Right lobe of liver (tissue), 6 donors: ENCODE measurements around the gene EEIG1. TPM values are rescaled to one million over a fixed set of nuclear protein-coding genes. Genes with fewer than 3 reads are reported as not detected.
A peak's percentile ranks its signal among the peaks of the same experiment; 100 is the strongest.

Experiments
- ATAC-seq, 4 donors: fragments of 200-7000 bp; cut with Tn5 transposase; one replicate each; pipeline ENCODE4 v1.9.1; 2020; ENCODE audit warnings: mild to moderate bottlenecking in 4 of 4, moderate library complexity in 4 of 4
- DNase-seq, 3 donors: peaks; one replicate each; pipeline ENCODE4 v3.0.0-alpha.2; 2020
- H3K27ac ChIP-seq, 3 donors: fragments of 200-600 bp; one replicate each; pipeline ENCODE4 v1.8.0; 2022
- H3K27me3 ChIP-seq, 2 donors: fragments of 200-600 bp; one replicate each; pipeline ENCODE4 v1.8.0; 2022
- H3K36me3 ChIP-seq, 4 donors: fragments of 200-600 bp; sonication (generic) in 1 of 4; one replicate each; pipeline versions ENCODE4 v1.5.1 to v1.8.0; 2017 to 2022; ENCODE audit warnings: control low read depth in 1 of 4
- H3K4me1 ChIP-seq, 4 donors: fragments of 200-600 bp; sonication (generic) in 1 of 4; one replicate each; pipeline versions ENCODE4 v1.5.1 to v1.8.0; 2017 to 2022; ENCODE audit warnings: control low read depth in 1 of 4
- H3K4me3 ChIP-seq, 3 donors: fragments of 200-600 bp; one replicate each; pipeline ENCODE4 v1.8.0; 2022
- H3K9me3 ChIP-seq, 4 donors: fragments of 200-600 bp; sonication (generic) in 1 of 4; one replicate each; pipeline versions ENCODE4 v1.5.1 to v1.8.0; 2017 to 2022; ENCODE audit warnings: control low read depth in 1 of 4
- CTCF ChIP-seq, 4 donors: fragments of 200-600 bp in 3 of 4; fragments of 450-650 bp in 1 of 4; IDR thresholded peaks; one replicate each; pipeline versions ENCODE4 v1.5.1 to v1.8.0; 2016 to 2022; ENCODE audit warnings: antibody characterized with exemption in 4 of 4, mild to moderate bottlenecking in 2 of 4
- POLR2A ChIP-seq: fragments of 450-650 bp; IDR thresholded peaks from one replicate; pipeline ENCODE4 v1.6.1; 2017; ENCODE audit warnings: antibody characterized with exemption, mild to moderate bottlenecking
- WGBS: methylation state at CpG from one replicate; pipeline ENCODE4 v1.1.6; 2018; ENCODE audit warnings: low coverage, low lambda C conversion rate; ENCODE audit not compliant: insufficient coverage; ENCODE audit errors: missing lambda C conversion rate; 5-methylcytosine and 5-hydroxymethylcytosine counted together
- intact Hi-C, 2 donors: fragments of 100-400 bp; cut with DNase I; formaldehyde crosslinking; loops; one replicate each; pipeline versions ENCODE4 v1.11.2 to v1.14.1; 2022
- total RNA-seq, 6 experiments: library from RNA; depleted of rRNA in 2 of 6; stranded (reverse); fragments of >200 nt in 2 of 6; fragmentation: NEBNext Ultra II Directional in 3 of 6; extraction: Animal tissue kit (Norgen Biotek cat#: 25700) in 3 of 6; gene quantifications; one replicate each; pipeline versions ENCODE4 v1.1.0 to v1.2.4, GENCODE V29; 2016 to 2023
- donor health status: DM: no; HTN: yes; CAD: no.
- donor health status: DM: no; HTN: no; CAD: no.
- donor health status: DM: no; HTN: no; CAD: no.
- donor health status: DM: no; HTN: yes; CAD: no.
- donor health status: DM: no; HTN: yes; CAD: no.

EEIG1 gene
- total RNA-seq, 6 experiments from 2014 or later: 9.7 to 54.1 (median 23.6) TPM

GRCh38 chr9:128002959-128003358 lies 22.2 kb upstream of the EEIG1 start:
- peak in 1 of 4 donors; percentile 47 for ATAC-seq
- 38% methylated on average over 4 of the region's 5 CpGs for WGBS
- intact Hi-C loops: no loop called here

GRCh38 chr9:128001779-128002298 lies 21.1 kb upstream of the EEIG1 start:
- 65% methylated on average over 15 of the region's 18 CpGs for WGBS
- Histone ChIP-seq H3K4me1 (no peaks in the 10 kb centered on the region), H3K9me3 (no peaks in the 10 kb centered on the region), H3K27ac (no peak overlapping the region), H3K27me3 (no peaks in the 10 kb centered on the region), H3K36me3 (no peaks in the 10 kb centered on the region), H3K4me3 (no peak overlapping the region)
- intact Hi-C loops: no loop called here
- peak in 3 of 4 donors; percentile 27 to 36 (median 28) for ATAC-seq
- no peak for TF ChIP-seq POLR2A
- no peak for TF ChIP-seq CTCF (IDR thresholded peaks at IDR 0.05)
- DNase-seq: no peak

More at GRCh38 chr9:128002959-128003358, 22.2 kb upstream of the EEIG1 start:
- no peaks in the 10 kb centered on the region for H3K27me3 ChIP-seq
- TF ChIP-seq POLR2A (no peak), CTCF (IDR thresholded peaks at IDR 0.05) (no peak)
- H3K4me1 ChIP-seq: no peaks in the 10 kb centered on the region
- H3K36me3 ChIP-seq: no peaks in the 10 kb centered on the region
- DNase-seq: no peak
- no peak overlapping the region for H3K4me3 ChIP-seq
- H3K27ac ChIP-seq: no peak overlapping the region
- H3K9me3 ChIP-seq: no peaks in the 10 kb centered on the region

GRCh38 chr9:128001151-128001778 lies 20.5 kb upstream of the EEIG1 start:
- 46% methylated on average over 10 of the region's 10 CpGs for WGBS
- ATAC-seq: no peak
- intact Hi-C loops: no loop called here
- H3K4me1 ChIP-seq: no peaks in the 10 kb centered on the region
- TF ChIP-seq POLR2A (no peak), CTCF (IDR thresholded peaks at IDR 0.05) (no peak)
- no peak overlapping the region for H3K27ac ChIP-seq
- no peaks in the 10 kb centered on the region for H3K36me3 ChIP-seq
- H3K9me3 ChIP-seq: no peaks in the 10 kb centered on the region
- no peak for DNase-seq
- H3K4me3 ChIP-seq: no peak overlapping the region
- no peaks in the 10 kb centered on the region for H3K27me3 ChIP-seq

GRCh38 chr9:127999461-127999860 lies 18.7 kb upstream of the EEIG1 start:
- intact Hi-C loops: no loop called here
- no peak overlapping the region for H3K27ac ChIP-seq
- H3K27me3 ChIP-seq: no peaks in the 10 kb centered on the region
- no peaks in the 10 kb centered on the region for H3K36me3 ChIP-seq
- H3K4me1 ChIP-seq: no peaks in the 10 kb centered on the region
- DNase-seq: no peak
- no peak for ATAC-seq
- no peak overlapping the region for H3K4me3 ChIP-seq
- 91% methylated on average over 2 of the region's 2 CpGs for WGBS
- no peak for TF ChIP-seq CTCF (IDR thresholded peaks at IDR 0.05)
- no peak for TF ChIP-seq POLR2A
- H3K9me3 ChIP-seq: no peaks in the 10 kb centered on the region
